GM12878 (cell line): ENCODE measurements around the gene BTG2. TPM values are rescaled to one million over a fixed set of nuclear protein-coding genes. Genes with fewer than 3 reads are reported as not detected.
A peak's percentile ranks its signal among the peaks of the same experiment; 100 is the strongest.

Experiments
- BMI1 ChIP-seq: fragments of 450-650 bp; IDR thresholded peaks from 2 replicates; pipeline ENCODE4 v1.6.1; 2016; ENCODE audit warnings: mild to moderate bottlenecking, moderate library complexity, borderline replicate concordance
- BRCA1 ChIP-seq: IDR thresholded peaks from 2 replicates; pipeline ENCODE4 v1.6.1; 2011; ENCODE audit warnings: low read depth, low read length, improper control_type of control experiment
- CBX5 ChIP-seq: sonication (generic); IDR thresholded peaks from 2 replicates; pipeline ENCODE4 v1.6.1; 2016; ENCODE audit warnings: low read depth, moderate library complexity, mild to moderate bottlenecking, inconsistent platforms
- CEBPB ChIP-seq, 2 experiments: fragments of 150-350 bp in 1 of 2; IDR thresholded peaks; 2 replicates each; pipeline ENCODE4 v1.6.1; 2012 to 2014; ENCODE audit warnings: low read depth in 2 of 2, low read length in 2 of 2, borderline replicate concordance in 1 of 2, inconsistent platforms in 1 of 2
- FOS ChIP-seq: IDR thresholded peaks from 3 replicates; pipeline ENCODE4 v1.6.1; 2011; ENCODE audit warnings: borderline replicate concordance; ENCODE audit not compliant: insufficient read length; ENCODE audit errors: extremely low read depth
- GATAD2B ChIP-seq: fragments of 450-650 bp; conservative IDR thresholded peaks from 2 replicates; pipeline ENCODE4 v1.6.1; 2017; ENCODE audit warnings: low read depth, mild to moderate bottlenecking, moderate library complexity
- IRF4 ChIP-seq: IDR thresholded peaks from 2 replicates; pipeline ENCODE4 v1.6.1; 2011; ENCODE audit warnings: low read depth, low read length
- JUND ChIP-seq: IDR thresholded peaks from 2 replicates; pipeline ENCODE4 v1.6.1; 2012; ENCODE audit warnings: low read depth, mild to moderate bottlenecking, low read length, improper control_type of control experiment, moderate library complexity
- LARP7 ChIP-seq: fragments of 450-650 bp; IDR thresholded peaks from 2 replicates; pipeline ENCODE4 v1.6.1; 2017; ENCODE audit warnings: mild to moderate bottlenecking
- MEF2B ChIP-seq: fragments of 450-650 bp; IDR thresholded peaks from 2 replicates; pipeline ENCODE4 v1.6.1; 2018; ENCODE audit warnings: mild to moderate bottlenecking, moderate library complexity; ENCODE audit not compliant: partially characterized antibody, poor library complexity, severe bottlenecking
- MXI1 ChIP-seq: fragments of 150-350 bp; IDR thresholded peaks from 2 replicates; pipeline ENCODE4 v1.6.1; 2011; ENCODE audit warnings: low read depth, mild to moderate bottlenecking, inconsistent platforms, low read length, improper control_type of control experiment
- NRF1 ChIP-seq: conservative IDR thresholded peaks from 2 replicates; pipeline ENCODE4 v1.6.1; 2011; ENCODE audit warnings: mild to moderate bottlenecking, low read depth, low read length, improper control_type of control experiment
- POLR2AphosphoS5 ChIP-seq: IDR thresholded peaks from 2 replicates; pipeline ENCODE4 v1.6.1; 2011; ENCODE audit warnings: mild to moderate bottlenecking, low read length, inconsistent platforms
- POU2F2 ChIP-seq: IDR thresholded peaks from 3 replicates; pipeline ENCODE4 v1.6.1; 2011; ENCODE audit warnings: low read depth, mild to moderate bottlenecking, low read length, borderline replicate concordance
- RB1 ChIP-seq: fragments of 450-650 bp; formaldehyde crosslinking; IDR thresholded peaks from 2 replicates; pipeline ENCODE4 v1.6.1; 2017; ENCODE audit warnings: mild to moderate bottlenecking, borderline replicate concordance
- RUNX3 ChIP-seq: IDR thresholded peaks from 2 replicates; pipeline ENCODE4 v1.6.1; 2012; ENCODE audit warnings: low read length, inconsistent platforms
- SMAD1 ChIP-seq: fragments of 450-650 bp; IDR thresholded peaks from 2 replicates; pipeline ENCODE4 v1.6.1; 2018; ENCODE audit warnings: mild to moderate bottlenecking, low read depth; ENCODE audit not compliant: partially characterized antibody
- TAF1 ChIP-seq: IDR thresholded peaks from 2 replicates; pipeline ENCODE4 v1.6.1; 2011; ENCODE audit warnings: mild to moderate bottlenecking, low read depth, low read length, borderline replicate concordance
- TBL1XR1 ChIP-seq: IDR thresholded peaks from 2 replicates; pipeline ENCODE4 v1.6.1; 2012; ENCODE audit warnings: low read depth, low read length, improper control_type of control experiment
- TCF12 ChIP-seq: IDR thresholded peaks from 2 replicates; pipeline ENCODE4 v1.6.1; 2011; ENCODE audit warnings: low read depth, mild to moderate bottlenecking, low read length
- ZNF207 ChIP-seq: fragments of 450-650 bp; IDR thresholded peaks from 2 replicates; pipeline ENCODE4 v1.6.1; 2014; ENCODE audit warnings: antibody characterized with exemption, mild to moderate bottlenecking, borderline replicate concordance
- ZSCAN29 ChIP-seq: fragments of 450-650 bp; IDR thresholded peaks from 2 replicates; pipeline ENCODE4 v1.6.1; 2017; ENCODE audit warnings: mild to moderate bottlenecking, moderate library complexity
- polyA plus RNA-seq, 11 experiments: library from polyadenylated mRNA; depleted of rRNA in 4 of 11; unstranded in 6 of 11; stranded (reverse) in 5 of 11; fragments of >200 nt; fragmentation: Nextera tagmentation in 4 of 11; fragmentation: Illumina TruSeq in 1 of 11; extraction: Ambion mirVana in 4 of 11; extraction: Trizol in 1 of 11; gene quantifications; 1 replicate in 1 of 11; 2 replicates in 10 of 11; pipeline versions ENCODE4 v1.2.1 to v1.2.3, GENCODE V29; 2011 to 2016; ENCODE audit warnings: inconsistent platforms in 2 of 11, missing spikeins in 2 of 11, low read depth in 1 of 11
- total RNA-seq, 4 experiments: library from RNA; depleted of rRNA in 3 of 4; stranded (reverse); fragments of >200 nt in 3 of 4; fragmentation: Illumina TruSeq in 1 of 4; extraction: Trizol in 1 of 4; gene quantifications; 2 replicates each; pipeline versions ENCODE4 v1.2.1 to v1.2.3, GENCODE V29; 2013 to 2021
- TF ChIP-seq, protein P1 (sequence below): IDR thresholded peaks from 2 replicates; pipeline ENCODE4 v1.6.1; 2012; ENCODE audit warnings: low read depth, low read length, improper control_type of control experiment
- TF ChIP-seq, protein P2 (sequence below), 3 experiments: IDR thresholded peaks in 2 of 3; conservative IDR thresholded peaks in 1 of 3; 2 replicates each; pipeline ENCODE4 v1.5.1; 2011; ENCODE audit warnings: low read depth in 3 of 3, low read length in 3 of 3, mild to moderate bottlenecking in 3 of 3, control low read depth in 2 of 3, moderate library complexity in 2 of 3, inconsistent platforms in 1 of 3, mixed read lengths in 1 of 3; ENCODE audit not compliant: control insufficient read depth in 2 of 3, insufficient read depth in 1 of 3; ENCODE audit errors: extremely low read depth in 1 of 3
- TF ChIP-seq, protein P3 (sequence below): IDR thresholded peaks from 2 replicates; pipeline ENCODE4 v1.6.1; 2011; ENCODE audit warnings: borderline replicate concordance, low read depth, mild to moderate bottlenecking, moderate library complexity, low read length; ENCODE audit not compliant: insufficient read depth, poor library complexity, severe bottlenecking
- TF ChIP-seq, protein P4 (sequence below): IDR thresholded peaks from 2 replicates; pipeline ENCODE4 v1.6.1; 2011; ENCODE audit warnings: borderline replicate concordance, low read depth, mild to moderate bottlenecking, moderate library complexity, mixed read lengths, low read length; ENCODE audit not compliant: insufficient read depth; ENCODE audit errors: extremely low read length

Gene BTG2
- total and polyA plus RNA-seq, 10 of the 15 experiments (the other 5 are each of a cell fraction or from before 2014, with no cell fraction given): 23.3 to 160 (median 98.1) TPM

DNA sequence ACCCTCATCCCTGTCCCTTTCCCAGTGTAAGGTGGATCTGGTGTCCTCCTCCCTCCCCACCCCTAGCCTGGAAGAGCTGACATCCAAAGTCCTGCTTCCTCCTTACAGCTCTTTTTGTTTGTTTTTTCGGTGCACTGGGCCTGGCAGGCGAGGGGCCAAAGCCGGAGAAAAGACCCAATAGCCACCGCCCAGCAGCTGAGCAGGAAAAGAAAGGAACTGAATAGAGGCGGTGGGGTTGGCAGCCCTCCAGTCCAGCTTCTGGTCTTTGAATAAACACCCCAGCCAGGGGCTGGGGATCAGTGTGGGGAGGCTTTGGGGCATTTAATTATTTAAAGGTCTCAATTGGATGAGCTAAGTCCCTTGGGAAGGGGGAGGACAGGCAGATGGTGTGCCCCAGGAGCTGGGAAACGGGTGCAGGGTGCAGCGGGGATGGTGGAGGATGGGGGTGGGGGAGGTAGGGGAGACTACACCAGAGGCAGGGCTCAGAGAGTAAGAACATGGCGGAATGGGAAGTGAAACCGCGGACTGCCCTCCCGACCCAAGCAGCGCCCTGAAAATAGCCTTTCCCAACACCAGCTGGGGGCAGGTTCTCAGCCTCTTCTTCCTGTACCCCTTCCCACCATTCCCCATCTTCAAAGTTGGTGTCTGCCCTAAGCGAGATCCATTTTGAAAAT is 20.2 kb downstream of the BTG2 start (continued):
- TF ChIP-seq TAF1 (0 out of 2 replicates have a peak, but pooled peaks have one; percentile 21), BRCA1 (no peak), POU2F2 (peak; percentile 33; the same call in 1 of the 3 replicates), ZNF207 (no peak), JUND (no peak), RUNX3 (no peak), BMI1 (no peak), FOS (no peak), NRF1 (no peak), CBX5 (no peak), MEF2B (peak; percentile 75), MXI1 (no peak), CEBPB (IDR thresholded peaks at IDR 0.05; ENCODE audit: borderline replicate concordance in 1 of 2, low read depth in 2 of 2, low read length in 2 of 2) (no peak), SMAD1 (peak; percentile 2), POLR2AphosphoS5 (no peak), TBL1XR1 (peak; percentile 59; the same call in 1 of the 2 replicates), TCF12 (peak; percentile 85), ZSCAN29 (no peak), IRF4 (peak; percentile 93), GATAD2B (peak; percentile 47; the same call in 1 of the 2 replicates), RB1 (no peak), LARP7 (peak; percentile 49; the same call in 1 of the 2 replicates)
- TF ChIP-seq, protein P1, sequence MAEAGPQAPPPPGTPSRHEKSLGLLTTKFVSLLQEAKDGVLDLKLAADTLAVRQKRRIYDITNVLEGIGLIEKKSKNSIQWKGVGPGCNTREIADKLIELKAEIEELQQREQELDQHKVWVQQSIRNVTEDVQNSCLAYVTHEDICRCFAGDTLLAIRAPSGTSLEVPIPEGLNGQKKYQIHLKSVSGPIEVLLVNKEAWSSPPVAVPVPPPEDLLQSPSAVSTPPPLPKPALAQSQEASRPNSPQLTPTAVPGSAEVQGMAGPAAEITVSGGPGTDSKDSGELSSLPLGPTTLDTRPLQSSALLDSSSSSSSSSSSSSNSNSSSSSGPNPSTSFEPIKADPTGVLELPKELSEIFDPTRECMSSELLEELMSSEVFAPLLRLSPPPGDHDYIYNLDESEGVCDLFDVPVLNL: no peak
- TF ChIP-seq, protein P2, sequence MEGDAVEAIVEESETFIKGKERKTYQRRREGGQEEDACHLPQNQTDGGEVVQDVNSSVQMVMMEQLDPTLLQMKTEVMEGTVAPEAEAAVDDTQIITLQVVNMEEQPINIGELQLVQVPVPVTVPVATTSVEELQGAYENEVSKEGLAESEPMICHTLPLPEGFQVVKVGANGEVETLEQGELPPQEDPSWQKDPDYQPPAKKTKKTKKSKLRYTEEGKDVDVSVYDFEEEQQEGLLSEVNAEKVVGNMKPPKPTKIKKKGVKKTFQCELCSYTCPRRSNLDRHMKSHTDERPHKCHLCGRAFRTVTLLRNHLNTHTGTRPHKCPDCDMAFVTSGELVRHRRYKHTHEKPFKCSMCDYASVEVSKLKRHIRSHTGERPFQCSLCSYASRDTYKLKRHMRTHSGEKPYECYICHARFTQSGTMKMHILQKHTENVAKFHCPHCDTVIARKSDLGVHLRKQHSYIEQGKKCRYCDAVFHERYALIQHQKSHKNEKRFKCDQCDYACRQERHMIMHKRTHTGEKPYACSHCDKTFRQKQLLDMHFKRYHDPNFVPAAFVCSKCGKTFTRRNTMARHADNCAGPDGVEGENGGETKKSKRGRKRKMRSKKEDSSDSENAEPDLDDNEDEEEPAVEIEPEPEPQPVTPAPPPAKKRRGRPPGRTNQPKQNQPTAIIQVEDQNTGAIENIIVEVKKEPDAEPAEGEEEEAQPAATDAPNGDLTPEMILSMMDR (IDR thresholded peaks at IDR 0.05 in 2 of 3, conservative IDR thresholded peaks at IDR 0.05 in 1 of 3; ENCODE audit: control insufficient read depth in 2 of 3, extremely low read depth in 1 of 3, insufficient read depth in 1 of 3, low read depth in 3 of 3, low read length in 3 of 3): no peak
- TF ChIP-seq, protein P3, sequence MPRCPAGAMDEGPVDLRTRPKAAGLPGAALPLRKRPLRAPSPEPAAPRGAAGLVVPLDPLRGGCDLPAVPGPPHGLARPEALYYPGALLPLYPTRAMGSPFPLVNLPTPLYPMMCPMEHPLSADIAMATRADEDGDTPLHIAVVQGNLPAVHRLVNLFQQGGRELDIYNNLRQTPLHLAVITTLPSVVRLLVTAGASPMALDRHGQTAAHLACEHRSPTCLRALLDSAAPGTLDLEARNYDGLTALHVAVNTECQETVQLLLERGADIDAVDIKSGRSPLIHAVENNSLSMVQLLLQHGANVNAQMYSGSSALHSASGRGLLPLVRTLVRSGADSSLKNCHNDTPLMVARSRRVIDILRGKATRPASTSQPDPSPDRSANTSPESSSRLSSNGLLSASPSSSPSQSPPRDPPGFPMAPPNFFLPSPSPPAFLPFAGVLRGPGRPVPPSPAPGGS: no peak
- TF ChIP-seq, protein P4, sequence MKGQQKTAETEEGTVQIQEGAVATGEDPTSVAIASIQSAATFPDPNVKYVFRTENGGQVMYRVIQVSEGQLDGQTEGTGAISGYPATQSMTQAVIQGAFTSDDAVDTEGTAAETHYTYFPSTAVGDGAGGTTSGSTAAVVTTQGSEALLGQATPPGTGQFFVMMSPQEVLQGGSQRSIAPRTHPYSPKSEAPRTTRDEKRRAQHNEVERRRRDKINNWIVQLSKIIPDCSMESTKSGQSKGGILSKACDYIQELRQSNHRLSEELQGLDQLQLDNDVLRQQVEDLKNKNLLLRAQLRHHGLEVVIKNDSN: no peak
